SU-DHL-6 (cell line): ENCODE measurements around the gene PRLR.

ENCODE experiments used
- EZH2phosphoT487 ChIP-seq: fragments of 200-600 bp; sonication (generic), shearing (Covaris generic); conservative IDR thresholded peaks from 2 replicates; pipeline ENCODE4 v1.6.1; 2018; ENCODE audit warnings: mild to moderate bottlenecking, antibody characterized with exemption, low read length, moderate library complexity, mixed read lengths
- TF ChIP-seq, protein P1 (sequence below): fragments of 200-600 bp; sonication (generic); IDR thresholded peaks from one replicate; pipeline ENCODE4 v1.5.1; 2017; ENCODE audit warnings: antibody characterized with exemption, mild to moderate bottlenecking, low read length, moderate library complexity; ENCODE audit not compliant: insufficient read depth, poor library complexity, severe bottlenecking

DNA sequence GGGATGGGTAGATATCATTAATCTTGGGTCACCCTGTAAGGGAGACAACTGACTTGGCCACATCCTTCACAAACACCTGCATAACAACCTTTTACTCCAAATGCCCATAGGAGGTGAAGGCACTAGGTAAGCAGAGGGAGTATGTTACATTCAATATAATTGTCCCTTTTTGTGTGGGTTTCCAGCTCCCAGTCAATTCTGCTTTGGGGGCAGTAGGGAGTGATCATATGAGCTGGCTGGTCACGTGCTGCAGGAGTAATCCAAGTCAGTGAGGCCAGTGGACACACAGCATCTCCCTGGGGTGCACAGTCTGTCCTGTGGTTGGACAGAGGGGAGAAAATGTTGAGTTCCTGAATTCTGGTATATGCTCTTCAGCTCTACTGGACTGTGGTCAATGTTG lies 181.4 kb downstream of the PRLR start:
- TF ChIP-seq, protein P1, sequence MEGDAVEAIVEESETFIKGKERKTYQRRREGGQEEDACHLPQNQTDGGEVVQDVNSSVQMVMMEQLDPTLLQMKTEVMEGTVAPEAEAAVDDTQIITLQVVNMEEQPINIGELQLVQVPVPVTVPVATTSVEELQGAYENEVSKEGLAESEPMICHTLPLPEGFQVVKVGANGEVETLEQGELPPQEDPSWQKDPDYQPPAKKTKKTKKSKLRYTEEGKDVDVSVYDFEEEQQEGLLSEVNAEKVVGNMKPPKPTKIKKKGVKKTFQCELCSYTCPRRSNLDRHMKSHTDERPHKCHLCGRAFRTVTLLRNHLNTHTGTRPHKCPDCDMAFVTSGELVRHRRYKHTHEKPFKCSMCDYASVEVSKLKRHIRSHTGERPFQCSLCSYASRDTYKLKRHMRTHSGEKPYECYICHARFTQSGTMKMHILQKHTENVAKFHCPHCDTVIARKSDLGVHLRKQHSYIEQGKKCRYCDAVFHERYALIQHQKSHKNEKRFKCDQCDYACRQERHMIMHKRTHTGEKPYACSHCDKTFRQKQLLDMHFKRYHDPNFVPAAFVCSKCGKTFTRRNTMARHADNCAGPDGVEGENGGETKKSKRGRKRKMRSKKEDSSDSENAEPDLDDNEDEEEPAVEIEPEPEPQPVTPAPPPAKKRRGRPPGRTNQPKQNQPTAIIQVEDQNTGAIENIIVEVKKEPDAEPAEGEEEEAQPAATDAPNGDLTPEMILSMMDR = no peak
- TF ChIP-seq EZH2phosphoT487 = no peak
